Measurements from ENCODE around the gene TSN.

The TSN gene

GRCh38 chr2:121783180-121783579 is 27.7 kb downstream of the TSN start:
- no peak for TF ChIP-seq CTCF (IDR thresholded peaks at IDR 0.05; ENCODE audit: low read depth, low read length, missing control alignments)
- no peak overlapping the region for H3K4me3 ChIP-seq (ENCODE audit: low read depth, low read length)

DNA sequence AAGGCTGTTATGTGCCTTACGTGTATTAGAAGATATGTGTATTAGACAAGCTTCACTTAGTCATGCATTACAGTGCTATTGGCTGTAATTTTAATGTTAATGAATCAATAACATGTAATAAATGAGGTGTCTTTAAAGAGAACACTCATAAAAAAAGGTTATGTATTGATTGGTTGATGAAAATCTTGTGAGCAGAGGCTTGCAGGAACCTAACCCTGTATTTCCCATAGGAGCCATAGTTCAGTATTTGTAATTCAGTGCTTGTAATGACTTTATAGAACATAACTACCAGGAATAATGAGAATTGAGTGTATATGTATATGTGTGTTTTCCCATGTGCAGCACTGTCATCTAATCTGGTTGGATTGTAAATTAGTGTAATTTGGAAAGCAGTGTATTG is 33.2 kb downstream of the TSN start:
- H3K4me3 ChIP-seq (ENCODE audit: low read depth, low read length): no peak overlapping the region
- no peak for DNase-seq (ENCODE audit: low read depth)
- TF ChIP-seq CTCF (IDR thresholded peaks at IDR 0.05; ENCODE audit: low read depth, low read length, missing control alignments): no peak

More at GRCh38 chr2:121783180-121783579, 27.7 kb downstream of the TSN start:
- no peak for DNase-seq (ENCODE audit: low read depth)

DNA sequence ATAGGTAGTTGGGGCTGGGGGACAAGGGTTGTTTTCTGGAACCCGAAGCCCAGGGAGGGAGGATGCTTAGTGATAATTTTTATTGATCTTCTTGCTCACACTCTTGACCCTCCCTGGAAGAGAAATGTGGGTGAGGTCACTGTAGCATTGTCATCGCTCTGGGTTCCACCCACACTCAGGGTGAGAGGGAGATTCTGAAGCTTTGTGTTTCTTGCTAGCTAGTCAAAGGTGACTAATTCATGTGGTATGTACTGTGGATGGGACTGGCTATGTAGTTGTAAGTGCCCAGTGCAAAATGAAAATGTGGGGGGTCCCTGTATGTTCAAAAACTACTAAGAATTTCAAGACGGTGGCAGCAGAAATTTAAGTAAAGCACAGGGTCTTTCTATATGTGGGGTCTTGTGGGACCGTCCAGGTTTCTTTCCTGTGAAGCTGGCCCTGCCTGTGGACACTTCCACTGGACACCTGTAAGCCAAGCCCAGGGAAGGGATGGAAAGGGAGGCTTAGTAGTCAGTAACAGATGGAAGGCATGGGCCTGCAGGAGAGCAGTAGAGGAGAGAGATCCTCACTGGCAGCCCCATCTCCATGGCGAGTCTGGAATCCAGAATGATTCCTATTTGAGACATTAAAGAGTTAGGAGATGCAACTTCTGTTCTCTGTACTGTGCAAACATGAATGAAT is 35.0 kb downstream of the TSN start:
- TF ChIP-seq CTCF (IDR thresholded peaks at IDR 0.05; ENCODE audit: low read depth, low read length, missing control alignments): no peak
- no peak overlapping the region for H3K4me3 ChIP-seq (ENCODE audit: low read depth, low read length)
- DNase-seq (ENCODE audit: low read depth): no peak

DNA sequence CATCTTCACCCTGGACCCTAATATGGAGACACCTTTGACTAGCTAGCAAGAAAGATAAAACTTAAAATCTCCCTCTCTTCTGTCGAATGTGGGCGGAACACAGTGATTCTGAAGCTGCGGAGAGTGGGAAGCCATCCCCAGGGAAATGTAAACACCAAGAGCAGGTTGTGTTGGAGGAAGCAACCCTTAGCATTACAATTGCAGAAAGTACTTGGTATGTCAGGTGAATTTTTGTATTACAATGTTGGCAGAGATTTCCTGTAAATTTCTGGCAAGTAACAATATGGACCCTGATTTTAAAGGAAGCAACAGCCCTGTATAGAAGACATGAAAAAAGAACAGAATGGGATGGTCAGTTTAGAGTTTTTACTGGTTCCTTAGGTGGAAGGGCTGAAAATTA is 35.8 kb downstream of the TSN start:
- H3K4me3 ChIP-seq (ENCODE audit: low read depth, low read length): no peak overlapping the region
- no peak for DNase-seq (ENCODE audit: low read depth)
- TF ChIP-seq CTCF (IDR thresholded peaks at IDR 0.05; ENCODE audit: low read depth, low read length, missing control alignments): no peak

DNA sequence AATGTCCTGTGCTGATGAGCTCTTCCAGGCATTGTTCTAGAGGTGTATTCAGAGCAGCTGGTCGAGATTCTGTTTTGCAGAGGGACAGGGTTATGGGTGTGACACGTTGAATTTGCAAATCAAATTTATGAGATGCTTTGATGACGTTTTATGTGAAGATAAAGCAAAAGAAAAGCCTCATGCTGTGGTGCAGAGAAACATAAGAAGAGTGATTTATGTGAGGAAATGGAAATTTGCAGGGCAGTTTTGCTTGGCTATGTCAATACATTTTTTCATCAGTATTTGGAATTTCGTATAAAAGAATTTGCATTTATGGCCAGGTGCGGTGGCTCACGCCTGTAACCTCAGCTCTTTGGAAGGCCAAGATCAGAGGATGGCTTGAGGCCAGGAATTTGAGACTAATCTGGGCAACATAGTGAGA is 36.4 kb downstream of the TSN start:
- TF ChIP-seq CTCF (IDR thresholded peaks at IDR 0.05; ENCODE audit: low read depth, low read length, missing control alignments): no peak
- DNase-seq (ENCODE audit: low read depth): no peak
- no peak overlapping the region for H3K4me3 ChIP-seq (ENCODE audit: low read depth, low read length)

DNA sequence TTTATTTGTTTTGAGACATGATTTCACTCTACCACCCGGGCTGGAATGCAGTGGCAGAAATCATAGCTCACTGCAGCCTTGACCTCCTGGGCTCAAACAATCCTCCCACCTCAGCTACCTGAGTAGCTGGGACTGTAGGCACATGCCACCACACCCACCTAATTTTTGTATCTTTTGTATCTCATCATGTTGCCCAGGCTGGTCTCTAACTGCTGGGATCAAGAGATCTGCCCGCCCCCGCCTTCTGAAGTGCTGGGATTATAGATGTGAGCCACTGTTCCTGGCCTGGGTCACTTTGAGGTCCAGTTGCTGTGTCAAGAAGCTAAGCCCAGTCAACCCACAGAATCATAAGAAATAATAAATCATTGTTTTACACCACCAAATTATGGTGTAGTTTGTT is 38.4 kb downstream of the TSN start:
- no peak overlapping the region for H3K4me3 ChIP-seq (ENCODE audit: low read depth, low read length)
- TF ChIP-seq CTCF (IDR thresholded peaks at IDR 0.05; ENCODE audit: low read depth, low read length, missing control alignments): no peak
- DNase-seq (ENCODE audit: low read depth): no peak

DNA sequence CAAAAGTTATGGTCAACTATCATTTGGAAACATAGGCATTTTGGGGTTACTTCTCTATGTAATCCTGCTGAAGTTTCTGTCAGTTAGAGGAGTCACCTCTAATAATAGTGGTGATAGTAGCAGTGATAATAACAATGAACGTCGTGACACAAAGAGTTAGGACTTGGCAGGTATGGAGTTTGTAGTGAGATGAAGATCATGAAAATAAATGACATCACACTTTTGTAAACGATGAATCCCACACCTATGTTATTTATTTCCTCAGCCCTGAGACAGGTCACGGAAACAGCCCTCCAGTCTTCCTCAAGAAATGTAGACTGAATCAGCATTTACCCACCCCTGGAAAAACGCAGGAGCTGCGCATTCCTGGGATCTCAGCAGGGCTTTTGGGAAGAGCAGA is 38.8 kb downstream of the TSN start:
- no peak overlapping the region for H3K4me3 ChIP-seq (ENCODE audit: low read depth, low read length)
- DNase-seq (ENCODE audit: low read depth): no peak
- no peak for TF ChIP-seq CTCF (IDR thresholded peaks at IDR 0.05; ENCODE audit: low read depth, low read length, missing control alignments)
